GM23248 (cell line): ENCODE data around the gene DNASE1L2.

Source experiments
- EZH2 ChIP-seq: fragments of 200-600 bp; sonication (generic); IDR thresholded peaks from 2 replicates; pipeline ENCODE4 v1.6.1; 2018; ENCODE audit warnings: antibody characterized with exemption, mild to moderate bottlenecking; ENCODE audit not compliant: insufficient read depth, poor library complexity, severe bottlenecking
- EZH2phosphoT487 ChIP-seq: fragments of 200-600 bp; sonication (generic); IDR thresholded peaks from 2 replicates; pipeline ENCODE4 v1.6.1; 2018; ENCODE audit warnings: antibody characterized with exemption, moderate library complexity, mild to moderate bottlenecking, low read depth; ENCODE audit not compliant: insufficient read depth

GRCh38 chr16:2287916-2288547 lies 51.8 kb downstream of the DNASE1L2 start:
- TF ChIP-seq EZH2phosphoT487 (no peak), EZH2 (no peak)
